K562 (cell line): Measurements from ENCODE around the gene SLC35G2. TPM values are rescaled to one million over a fixed set of nuclear protein-coding genes. Genes with fewer than 3 reads are reported as not detected.
A peak's percentile ranks its signal among the peaks of the same experiment; 100 is the strongest.

Experiments used
- ELF1 ChIP-seq: fragments of 200-800 bp; sonication (Bioruptor generic); IDR thresholded peaks from 2 replicates; pipeline ENCODE4 v1.6.1; 2016; ENCODE audit warnings: missing genetic modification characterization, missing compliant biosample characterization
- ELF4 ChIP-seq: fragments of 450-650 bp; formaldehyde crosslinking; IDR thresholded peaks from 2 replicates; pipeline ENCODE4 v1.4.0; 2022; ENCODE audit warnings: missing genetic modification characterization
- ETS2 ChIP-seq: IDR thresholded peaks from 2 replicates; pipeline ENCODE4 v1.6.1; 2016; ENCODE audit warnings: borderline replicate concordance, missing genetic modification characterization, mild to moderate bottlenecking, moderate library complexity, missing compliant biosample characterization; ENCODE audit not compliant: poor library complexity, severe bottlenecking
- FOSL1 ChIP-seq: fragments of 200-800 bp; sonication (Bioruptor generic); conservative IDR thresholded peaks from 2 replicates; pipeline ENCODE4 v1.6.1; 2016; ENCODE audit warnings: missing genetic modification characterization, missing compliant biosample characterization
- FOXK2 ChIP-seq, 2 experiments: fragments of 450-650 bp; IDR thresholded peaks in 1 of 2; conservative IDR thresholded peaks in 1 of 2; 2 replicates each; pipeline ENCODE4 v1.6.1; 2016; ENCODE audit warnings: low read depth in 2 of 2, mild to moderate bottlenecking in 1 of 2
- FOXP4 ChIP-seq: sonication (generic); formaldehyde crosslinking; IDR thresholded peaks from 2 replicates; pipeline ENCODE4 v1.8.0; 2022; ENCODE audit warnings: mild to moderate bottlenecking, missing genetic modification reagents, borderline replicate concordance
- GATAD2A ChIP-seq: fragments of 450-650 bp; IDR thresholded peaks from 2 replicates; pipeline ENCODE4 v1.6.1; 2017
- MCM2 ChIP-seq: fragments of 450-650 bp; IDR thresholded peaks from 2 replicates; pipeline ENCODE4 v1.6.1; 2017; ENCODE audit warnings: low read depth, mild to moderate bottlenecking
- NR2F6 ChIP-seq: fragments of 450-650 bp; formaldehyde crosslinking; IDR thresholded peaks from 2 replicates; pipeline ENCODE4 v1.4.0; 2020; ENCODE audit warnings: mild to moderate bottlenecking
- OTX1 ChIP-seq: fragments of 450-650 bp; formaldehyde crosslinking; IDR thresholded peaks from 2 replicates; pipeline ENCODE4 v1.4.0; 2022; ENCODE audit warnings: mild to moderate bottlenecking
- PML ChIP-seq: IDR thresholded peaks from 2 replicates; pipeline ENCODE4 v1.6.1; 2012; ENCODE audit warnings: low read length, inconsistent platforms
- SMAD1 ChIP-seq: fragments of 150-350 bp; IDR thresholded peaks from 2 replicates; pipeline ENCODE4 v1.6.1; 2014; ENCODE audit warnings: low read length, low read depth; ENCODE audit not compliant: partially characterized antibody
- SMAD3 ChIP-seq: fragments of 450-650 bp; formaldehyde crosslinking; conservative IDR thresholded peaks from 2 replicates; pipeline ENCODE4 v1.4.0; 2020; ENCODE audit warnings: mild to moderate bottlenecking
- SMAD4 ChIP-seq: fragments of 250-450 bp; sonication (Bioruptor Pico); conservative IDR thresholded peaks from 2 replicates; pipeline ENCODE4 v1.8.0; 2021; ENCODE audit warnings: inconsistent platforms, mild to moderate bottlenecking, moderate library complexity
- TARDBP ChIP-seq: fragments of 450-650 bp; IDR thresholded peaks from 2 replicates; pipeline ENCODE4 v1.6.1; 2016
- TCF7 ChIP-seq: sonication (generic); IDR thresholded peaks from 2 replicates; pipeline ENCODE4 v1.6.1; 2016; ENCODE audit warnings: antibody characterized with exemption, borderline replicate concordance
- TFE3 ChIP-seq: fragments of 450-650 bp; formaldehyde crosslinking; IDR thresholded peaks from 2 replicates; pipeline ENCODE4 v1.4.0; 2020; ENCODE audit warnings: mild to moderate bottlenecking, mixed read lengths
- U2AF2 ChIP-seq: fragments of 200-400 bp; formaldehyde crosslinking; optimal IDR thresholded peaks from 2 replicates; pipeline ENCODE3; 2017; ENCODE audit warnings: low read depth, mild to moderate bottlenecking, low read length
- ZNF197 ChIP-seq: fragments of 200-800 bp; sonication (Bioruptor generic); IDR thresholded peaks from 2 replicates; pipeline ENCODE4 v1.6.1; 2016; ENCODE audit warnings: low read depth, missing genetic modification characterization, missing compliant biosample characterization
- ZNF589 ChIP-seq: fragments of 200-800 bp; sonication (Bioruptor generic); IDR thresholded peaks from 2 replicates; pipeline ENCODE4 v1.6.1; 2016; ENCODE audit warnings: low read depth, missing genetic modification characterization, missing compliant biosample characterization
- ZNF77 ChIP-seq: fragments of 250-450 bp; sonication (Bioruptor Pico); IDR thresholded peaks from 2 replicates; pipeline ENCODE4 v1.5.0; 2020
- polyA plus RNA-seq, 8 experiments: library from polyadenylated mRNA; depleted of rRNA in 4 of 8; stranded (reverse) in 5 of 8; unstranded in 3 of 8; fragments of >200 nt; fragmentation: Nextera tagmentation in 2 of 8; fragmentation: Illumina TruSeq in 1 of 8; extraction: Ambion mirVana in 2 of 8; extraction: Trizol in 1 of 8; gene quantifications; 2 replicates each; pipeline versions ENCODE4 v1.2.1 to v1.2.3, GENCODE V29; 2011 to 2014; ENCODE audit warnings: inconsistent platforms in 1 of 8, missing spikeins in 1 of 8
- total RNA-seq, 7 experiments: library from RNA; depleted of rRNA in 6 of 7; stranded (reverse); fragments of >200 nt in 6 of 7; fragmentation: Illumina TruSeq in 2 of 7; extraction: Trizol in 2 of 7; gene quantifications; 2 replicates each; pipeline versions ENCODE4 v1.2.1 to v1.2.3, GENCODE V29; 2011 to 2021; ENCODE audit warnings: low replicate concordance in 1 of 7
- TF ChIP-seq, protein P1 (sequence below): fragments of 450-650 bp; formaldehyde crosslinking; IDR thresholded peaks from 2 replicates; pipeline ENCODE4 v1.4.0; 2020; ENCODE audit warnings: mild to moderate bottlenecking, moderate library complexity

Gene SLC35G2
- total and polyA plus RNA-seq, 9 of the 15 experiments (the other 6 are each of a cell fraction or from before 2014, with no cell fraction given): 2.6 to 5.9 (median 3.2) TPM

DNA sequence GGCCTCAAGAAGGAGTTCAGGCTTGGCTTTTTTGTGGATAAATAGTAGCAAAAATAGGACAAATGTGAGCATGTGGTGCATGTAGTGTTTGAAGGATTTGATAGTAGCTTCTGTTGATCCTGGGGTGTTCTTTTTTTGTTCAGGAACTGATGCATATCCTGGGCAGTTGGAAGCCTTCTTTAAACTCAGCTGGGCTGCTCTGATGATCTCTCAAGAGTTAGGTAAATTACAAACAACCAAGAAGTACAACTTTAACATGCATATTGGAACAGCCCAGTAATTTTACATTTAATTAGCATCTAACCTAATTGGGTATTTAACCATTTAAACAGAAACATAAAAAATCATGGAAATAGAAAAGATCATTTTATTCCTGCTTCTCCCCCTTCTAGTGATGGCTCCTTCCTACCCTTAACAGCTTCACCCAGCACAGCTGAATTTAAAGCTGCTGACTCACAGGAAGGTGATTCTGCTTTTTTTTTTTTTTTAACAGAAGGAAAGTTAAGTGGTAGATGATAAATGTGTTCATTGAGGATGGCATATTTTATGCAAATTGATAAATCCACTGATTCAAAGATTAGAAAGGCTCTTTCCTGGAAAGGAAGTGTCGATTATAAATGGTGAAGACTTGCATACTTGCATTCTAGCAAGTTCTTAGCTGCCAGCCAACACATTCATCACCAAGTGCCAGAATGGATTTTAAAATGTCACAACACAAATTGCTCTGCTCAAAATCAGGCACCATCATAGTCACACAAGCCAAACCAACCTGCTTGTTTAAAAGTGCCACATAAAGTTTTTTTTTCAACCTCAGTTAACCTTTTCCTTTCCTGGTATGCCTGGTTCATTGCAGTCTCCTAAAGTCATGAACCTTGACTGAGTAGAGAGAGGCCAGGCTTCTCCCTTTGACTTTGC is 20.0 kb downstream of the SLC35G2 start (continued):
- TF ChIP-seq TFE3 (CRISPR knock-in tag) (no peak), GATAD2A (no peak), ZNF77 (CRISPR knock-in tag) (no peak), ZNF589 (CRISPR knock-in tag) (no peak), FOXP4 (CRISPR knock-in tag) (no peak), TCF7 (no peak), MCM2 (no peak), ETS2 (no peak), SMAD4 (CRISPR knock-in tag) (no peak), FOSL1 (tag) (peak; percentile 66), PML (no peak), SMAD3 (CRISPR knock-in tag) (no peak), TARDBP (no peak), NR2F6 (CRISPR knock-in tag) (no peak), OTX1 (CRISPR knock-in tag) (no peak), ELF4 (CRISPR knock-in tag) (no peak), U2AF2 (no peak), FOXK2 (conservative IDR thresholded peaks at IDR 0.05 in 1 of 2, IDR thresholded peaks at IDR 0.05 in 1 of 2; ENCODE audit: low read depth in 2 of 2) (peak in 1 of 2 experiments; percentile 74; a peak in 2 of 4 replicates), SMAD1 (no peak), ELF1 (tag) (no peak), ZNF197 (CRISPR knock-in tag) (no peak)
- TF ChIP-seq, protein P1, sequence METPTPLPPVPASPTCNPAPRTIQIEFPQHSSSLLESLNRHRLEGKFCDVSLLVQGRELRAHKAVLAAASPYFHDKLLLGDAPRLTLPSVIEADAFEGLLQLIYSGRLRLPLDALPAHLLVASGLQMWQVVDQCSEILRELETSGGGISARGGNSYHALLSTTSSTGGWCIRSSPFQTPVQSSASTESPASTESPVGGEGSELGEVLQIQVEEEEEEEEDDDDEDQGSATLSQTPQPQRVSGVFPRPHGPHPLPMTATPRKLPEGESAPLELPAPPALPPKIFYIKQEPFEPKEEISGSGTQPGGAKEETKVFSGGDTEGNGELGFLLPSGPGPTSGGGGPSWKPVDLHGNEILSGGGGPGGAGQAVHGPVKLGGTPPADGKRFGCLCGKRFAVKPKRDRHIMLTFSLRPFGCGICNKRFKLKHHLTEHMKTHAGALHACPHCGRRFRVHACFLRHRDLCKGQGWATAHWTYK: no peak
